Effector memory CD8-positive, alpha-beta T cell (primary cell): ENCODE results near the gene VDAC1.
A peak's percentile ranks its signal among the peaks of the same experiment; 100 is the strongest.
"Not testable (repeated sequence)": the region's sequence is repeated elsewhere in the genome, so short reads cannot be mapped to it uniquely, and the experiment has no call there.

ENCODE experiments used
- ATAC-seq: fragments of 150-1000 bp; cut with Tn5 transposase; replicated peaks from 2 replicates; pipeline ENCODE4 v1.10.0; 2021; ENCODE audit warnings: mild to moderate bottlenecking, moderate library complexity
- DNase-seq, 3 experiments: peaks; one replicate each; pipeline ENCODE4 v3.0.0; 2021
- H3K27ac Mint-ChIP-seq, 2 donors: one replicate each; pipeline ENCODE4 v1.8.0; 2022; ENCODE audit warnings: mild to moderate bottlenecking in 2 of 2, mixed read lengths in 2 of 2, moderate library complexity in 2 of 2
- H3K27me3 Mint-ChIP-seq, 2 donors: one replicate each; pipeline ENCODE4 v1.8.0; 2022; ENCODE audit warnings: mixed read lengths in 2 of 2
- H3K36me3 Mint-ChIP-seq: one replicate; pipeline ENCODE4 v1.8.0; 2022; ENCODE audit warnings: mild to moderate bottlenecking, moderate library complexity, mixed read lengths; ENCODE audit not compliant: insufficient read depth
- H3K4me1 Mint-ChIP-seq, 2 donors: one replicate each; pipeline ENCODE4 v1.8.0; 2022; ENCODE audit warnings: low read depth in 2 of 2, mixed read lengths in 2 of 2
- H3K4me3 Mint-ChIP-seq, 2 donors: one replicate each; pipeline ENCODE4 v1.8.0; 2022; ENCODE audit warnings: mild to moderate bottlenecking in 2 of 2, mixed read lengths in 2 of 2, moderate library complexity in 2 of 2
- H3K9me3 Mint-ChIP-seq, 2 donors: one replicate each; pipeline ENCODE4 v1.8.0; 2022; ENCODE audit warnings: mixed read lengths in 2 of 2

VDAC1 gene

GRCh38 chr5:134037160-134037559, 32.4 kb upstream of the VDAC1 start:
- no peak for DNase-seq
- Mint-ChIP-seq H3K27me3 (no peaks in the 10 kb centered on the region), H3K4me3 (no peak overlapping the region), H3K36me3 (peaks cover 11% of the 10 kb centered on the region), H3K27ac (no peak overlapping the region), H3K4me1 (peaks cover 6% of the 10 kb centered on the region in 2 donors), H3K9me3 (no peaks in the 10 kb centered on the region)
- ATAC-seq = no peak

GRCh38 chr5:134034326-134034725, 29.6 kb upstream of the VDAC1 start:
- Mint-ChIP-seq H3K9me3 (no peaks in the 10 kb centered on the region), H3K4me1 (peaks cover 1% of the 10 kb centered on the region in 2 donors), H3K36me3 (peaks cover 4% of the 10 kb centered on the region), H3K27me3 (no peaks in the 10 kb centered on the region), H3K27ac (no peak overlapping the region), H3K4me3 (no peak overlapping the region)
- ATAC-seq = no peak
- no peak for DNase-seq

GRCh38 chr5:134030303-134030964, 25.7 kb upstream of the VDAC1 start:
- not testable (repeated sequence) for H3K4me3 Mint-ChIP-seq, H3K36me3 Mint-ChIP-seq, H3K9me3 Mint-ChIP-seq, DNase-seq, H3K27ac Mint-ChIP-seq, ATAC-seq, H3K4me1 Mint-ChIP-seq
- peaks cover 0 to 13% of the 10 kb centered on the region in 2 donors for H3K27me3 Mint-ChIP-seq

- Mint-ChIP-seq H3K9me3 (no peaks in the 10 kb centered on the region), H3K4me1 (peaks cover 0 to 3% of the 10 kb centered on the region in 2 donors), H3K27me3 (peaks cover 0 to 21% of the 10 kb centered on the region in 2 donors), H3K4me3 (no peak overlapping the region), H3K27ac (no peak overlapping the region), H3K36me3 (no peaks in the 10 kb centered on the region)
- DNase-seq (no peak), ATAC-seq (no peak)
Measured at GRCh38 chr5:134029156-134029555, 24.4 kb upstream of the VDAC1 start.

- DNase-seq (no peak), ATAC-seq (no peak)
- H3K36me3 Mint-ChIP-seq = no peaks in the 10 kb centered on the region
- H3K9me3 Mint-ChIP-seq = no peaks in the 10 kb centered on the region
- peaks cover 0 to 3% of the 10 kb centered on the region in 2 donors for H3K4me1 Mint-ChIP-seq
- H3K27me3 Mint-ChIP-seq = peaks cover 0 to 21% of the 10 kb centered on the region in 2 donors
- no peak overlapping the region for H3K27ac Mint-ChIP-seq
- no peak overlapping the region for H3K4me3 Mint-ChIP-seq
Measured at GRCh38 chr5:134028496-134028895, 23.7 kb upstream of the VDAC1 start.

- H3K36me3 Mint-ChIP-seq = no peaks in the 10 kb centered on the region
- no peaks in the 10 kb centered on the region for H3K9me3 Mint-ChIP-seq
- no peak overlapping the region for H3K27ac Mint-ChIP-seq
- peaks cover 0 to 25% of the 10 kb centered on the region in 2 donors for H3K27me3 Mint-ChIP-seq
- DNase-seq (no peak), ATAC-seq (no peak)
- H3K4me3 Mint-ChIP-seq = no peak overlapping the region
- H3K4me1 Mint-ChIP-seq = peaks cover 0 to 3% of the 10 kb centered on the region in 2 donors
Measured at GRCh38 chr5:134027288-134027615, 22.5 kb upstream of the VDAC1 start.

- peaks cover 0 to 28% of the 10 kb centered on the region in 2 donors for H3K27me3 Mint-ChIP-seq
- peak in 2 of 3 experiments; percentile 18 to 22 for DNase-seq
- peaks cover 0 to 3% of the 10 kb centered on the region in 2 donors for H3K4me1 Mint-ChIP-seq
- peak; percentile 85 for ATAC-seq
- H3K36me3 Mint-ChIP-seq = no peaks in the 10 kb centered on the region
- H3K4me3 Mint-ChIP-seq = no peak overlapping the region
- H3K27ac Mint-ChIP-seq = no peak overlapping the region
- no peaks in the 10 kb centered on the region for H3K9me3 Mint-ChIP-seq
Measured at GRCh38 chr5:134026521-134027287, 21.9 kb upstream of the VDAC1 start.

- DNase-seq = no peak
- H3K27ac Mint-ChIP-seq = no peak overlapping the region
- H3K36me3 Mint-ChIP-seq = no peaks in the 10 kb centered on the region
- ATAC-seq = no peak
- peaks cover 0 to 28% of the 10 kb centered on the region in 2 donors for H3K27me3 Mint-ChIP-seq
- H3K9me3 Mint-ChIP-seq = no peaks in the 10 kb centered on the region
- H3K4me1 Mint-ChIP-seq = peaks cover 0 to 3% of the 10 kb centered on the region in 2 donors
- no peak overlapping the region for H3K4me3 Mint-ChIP-seq
Measured at GRCh38 chr5:134025786-134026185, 21.0 kb upstream of the VDAC1 start.

- no peak overlapping the region for H3K4me3 Mint-ChIP-seq
- no peaks in the 10 kb centered on the region for H3K36me3 Mint-ChIP-seq
Measured at GRCh38 chr5:134024811-134025210, 20.0 kb upstream of the VDAC1 start.

GRCh38 chr5:134022333-134022732, 17.6 kb upstream of the VDAC1 start:
- Mint-ChIP-seq H3K9me3 (no peaks in the 10 kb centered on the region), H3K36me3 (no peaks in the 10 kb centered on the region), H3K27ac (no peak overlapping the region), H3K4me1 (peaks cover 0 to 3% of the 10 kb centered on the region in 2 donors), H3K4me3 (no peak overlapping the region), H3K27me3 (peaks cover 0 to 28% of the 10 kb centered on the region in 2 donors)
- DNase-seq (no peak), ATAC-seq (no peak)

More at GRCh38 chr5:134024811-134025210, 20.0 kb upstream of the VDAC1 start:
- peaks cover 0 to 3% of the 10 kb centered on the region in 2 donors for H3K4me1 Mint-ChIP-seq
- H3K27me3 Mint-ChIP-seq = peaks cover 0 to 28% of the 10 kb centered on the region in 2 donors
- H3K27ac Mint-ChIP-seq = no peak overlapping the region
- DNase-seq = no peak
- H3K9me3 Mint-ChIP-seq = no peaks in the 10 kb centered on the region
- ATAC-seq = no peak

- no peak overlapping the region for H3K4me3 Mint-ChIP-seq
- H3K27me3 Mint-ChIP-seq = peaks cover 0 to 12% of the 10 kb centered on the region in 2 donors
- ATAC-seq = no peak
- no peaks in the 10 kb centered on the region for H3K4me1 Mint-ChIP-seq
- DNase-seq = no peak
- H3K27ac Mint-ChIP-seq = peak overlapping the region in 1 of 2 donors; percentile 65
- H3K36me3 Mint-ChIP-seq = no peaks in the 10 kb centered on the region
- H3K9me3 Mint-ChIP-seq = no peaks in the 10 kb centered on the region
Measured at GRCh38 chr5:134020188-134020587, 15.4 kb upstream of the VDAC1 start.

GRCh38 chr5:134019636-134020035, 14.9 kb upstream of the VDAC1 start:
- ATAC-seq (no peak), DNase-seq (no peak)
- Mint-ChIP-seq H3K4me3 (no peak overlapping the region), H3K4me1 (no peaks in the 10 kb centered on the region), H3K36me3 (no peaks in the 10 kb centered on the region), H3K9me3 (no peaks in the 10 kb centered on the region), H3K27me3 (peaks cover 0 to 7% of the 10 kb centered on the region in 2 donors), H3K27ac (no peak overlapping the region)

- no peak for DNase-seq
- Mint-ChIP-seq H3K9me3 (no peaks in the 10 kb centered on the region), H3K4me1 (no peaks in the 10 kb centered on the region), H3K27me3 (peaks cover 0 to 7% of the 10 kb centered on the region in 2 donors), H3K27ac (no peak overlapping the region), H3K36me3 (no peaks in the 10 kb centered on the region), H3K4me3 (no peak overlapping the region)
- ATAC-seq = no peak
Measured at GRCh38 chr5:134018986-134019316, 14.2 kb upstream of the VDAC1 start.
